Psoas muscle (tissue), 8 donors: Measurements from ENCODE around the gene ARL15. TPM values are rescaled to one million over a fixed set of nuclear protein-coding genes. Genes with fewer than 3 reads are reported as not detected.
"Not testable (repeated sequence)": the region's sequence is repeated elsewhere in the genome, so short reads cannot be mapped to it uniquely, and the experiment has no call there.

Experiments used
- ATAC-seq, 4 donors: fragments of 200-7000 bp; cut with Tn5 transposase; one replicate each; pipeline ENCODE4 v1.9.1; 2020; ENCODE audit warnings: moderate library complexity in 3 of 4, mild to moderate bottlenecking in 2 of 4
- DNase-seq, 2 donors: peaks; one replicate each; pipeline ENCODE4 v3.0.0-alpha.2; 2020
- H3K27ac ChIP-seq: fragments of 200-600 bp; one replicate; pipeline ENCODE4 v1.8.0; 2022
- H3K27me3 ChIP-seq, 3 donors: fragments of 200-600 bp in 1 of 3; one replicate each; pipeline versions ENCODE4 v1.6.1 to v1.8.0; 2013 to 2022; ENCODE audit warnings: low read length in 2 of 3, mild to moderate bottlenecking in 2 of 3, moderate library complexity in 1 of 3; ENCODE audit not compliant: insufficient read depth in 3 of 3
- H3K36me3 ChIP-seq, 2 donors: fragments of 200-600 bp in 1 of 2; one replicate each; pipeline versions ENCODE4 v1.6.1 to v1.8.0; 2013 to 2022; ENCODE audit warnings: low read depth in 1 of 2, mild to moderate bottlenecking in 1 of 2, moderate library complexity in 1 of 2; ENCODE audit not compliant: insufficient read depth in 1 of 2
- H3K4me1 ChIP-seq: fragments of 200-600 bp; one replicate; pipeline ENCODE4 v1.8.0; 2022
- H3K4me3 ChIP-seq: fragments of 200-600 bp; one replicate; pipeline ENCODE4 v1.8.0; 2022; ENCODE audit warnings: mild to moderate bottlenecking
- H3K9me3 ChIP-seq: fragments of 200-600 bp; one replicate; pipeline ENCODE4 v1.8.0; 2022
- WGBS, 3 donors: extraction: QIAGEN DNeasy Blood & Tissue Kit; methylation state at CpG; one replicate each; pipeline versions ENCODE4 v1.1.6 to v1.1.7; 2013; 5-methylcytosine and 5-hydroxymethylcytosine counted together
- intact Hi-C, 2 donors: fragments of 100-400 bp; cut with DNase I; formaldehyde crosslinking; loops; one replicate each; pipeline versions ENCODE4 v1.11.0 to v1.14.2; 2022
- polyA plus RNA-seq, 3 donors: library from polyadenylated mRNA; stranded (reverse); fragments of 200-250 nt; gene quantifications; one replicate each; pipeline ENCODE4 v1.2.3, GENCODE V29; 2013
- total RNA-seq, 4 donors: library from RNA; stranded (reverse); fragmentation: NEBNext Ultra II Directional in 2 of 4; extraction: Animal tissue kit (Norgen Biotek cat#: 25700) in 2 of 4; gene quantifications; one replicate each; pipeline versions ENCODE4 v1.2.1 to v1.2.4, GENCODE V29; 2021 to 2023
- TF ChIP-seq, protein P1 (sequence below): fragments of 200-600 bp; IDR thresholded peaks from one replicate; pipeline ENCODE4 v1.8.0; 2022; ENCODE audit warnings: antibody characterized with exemption
- donor health status: healthy with polysubstance abuse.
- donor health status: DM: no; HTN: no; CAD: no; lungs with moderate emphysema.
- donor health status: Bipolar disorder and iron deficiency.
- donor health status: healthy.
- donor health status: DM: yes; HTN: yes; CAD: no.
- donor health status: DM: no; HTN: no; CAD: no.
- donor health status: DM: no; HTN: no; CAD: no.
- donor health status: DM: yes; HTN: yes; CAD: no.

The ARL15 gene
- total and polyA plus RNA-seq, 7 donors, result 2.5 to 8.9 (median 4.6) TPM

GRCh38 chr5:54066433-54066832 lies 243.9 kb downstream of the ARL15 start:
- Histone ChIP-seq H3K36me3 (no peaks in the 10 kb centered on the region), H3K27me3 (no peaks in the 10 kb centered on the region), H3K9me3 (no peaks in the 10 kb centered on the region), H3K4me1 (no peaks in the 10 kb centered on the region), H3K27ac (no peak overlapping the region), H3K4me3 (no peak overlapping the region)
- intact Hi-C loops, result no loop called here
- TF ChIP-seq, protein P1, sequence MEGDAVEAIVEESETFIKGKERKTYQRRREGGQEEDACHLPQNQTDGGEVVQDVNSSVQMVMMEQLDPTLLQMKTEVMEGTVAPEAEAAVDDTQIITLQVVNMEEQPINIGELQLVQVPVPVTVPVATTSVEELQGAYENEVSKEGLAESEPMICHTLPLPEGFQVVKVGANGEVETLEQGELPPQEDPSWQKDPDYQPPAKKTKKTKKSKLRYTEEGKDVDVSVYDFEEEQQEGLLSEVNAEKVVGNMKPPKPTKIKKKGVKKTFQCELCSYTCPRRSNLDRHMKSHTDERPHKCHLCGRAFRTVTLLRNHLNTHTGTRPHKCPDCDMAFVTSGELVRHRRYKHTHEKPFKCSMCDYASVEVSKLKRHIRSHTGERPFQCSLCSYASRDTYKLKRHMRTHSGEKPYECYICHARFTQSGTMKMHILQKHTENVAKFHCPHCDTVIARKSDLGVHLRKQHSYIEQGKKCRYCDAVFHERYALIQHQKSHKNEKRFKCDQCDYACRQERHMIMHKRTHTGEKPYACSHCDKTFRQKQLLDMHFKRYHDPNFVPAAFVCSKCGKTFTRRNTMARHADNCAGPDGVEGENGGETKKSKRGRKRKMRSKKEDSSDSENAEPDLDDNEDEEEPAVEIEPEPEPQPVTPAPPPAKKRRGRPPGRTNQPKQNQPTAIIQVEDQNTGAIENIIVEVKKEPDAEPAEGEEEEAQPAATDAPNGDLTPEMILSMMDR, result no peak
- no peak for DNase-seq
- WGBS, 3 donors, result 88 to 91% (median 89%) methylated on average over 2 of the region's 2 CpGs
- ATAC-seq, result no peak

DNA sequence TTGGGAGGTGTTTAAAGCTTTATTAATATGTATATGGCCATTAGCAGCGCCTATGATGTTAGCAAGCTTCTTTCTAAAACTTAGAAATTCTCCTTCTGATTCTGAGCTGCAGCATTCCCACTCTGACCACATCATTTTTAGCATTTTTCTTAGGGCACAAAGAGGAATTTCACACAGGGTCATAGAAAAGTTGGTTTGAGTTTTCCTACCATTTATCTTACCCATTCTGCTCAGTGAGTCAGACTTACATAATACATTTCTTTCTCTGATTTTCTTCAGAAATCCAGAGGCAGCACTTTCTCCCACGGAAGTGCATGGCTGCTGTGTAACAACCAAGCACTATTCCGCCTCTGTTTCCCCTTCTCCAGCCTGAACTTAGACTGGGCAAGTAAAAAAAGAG lies 246.6 kb downstream of the ARL15 start:
- 79 to 97% (median 96%) methylated on average over 3 of the region's 3 CpGs for WGBS, 3 donors

DNA sequence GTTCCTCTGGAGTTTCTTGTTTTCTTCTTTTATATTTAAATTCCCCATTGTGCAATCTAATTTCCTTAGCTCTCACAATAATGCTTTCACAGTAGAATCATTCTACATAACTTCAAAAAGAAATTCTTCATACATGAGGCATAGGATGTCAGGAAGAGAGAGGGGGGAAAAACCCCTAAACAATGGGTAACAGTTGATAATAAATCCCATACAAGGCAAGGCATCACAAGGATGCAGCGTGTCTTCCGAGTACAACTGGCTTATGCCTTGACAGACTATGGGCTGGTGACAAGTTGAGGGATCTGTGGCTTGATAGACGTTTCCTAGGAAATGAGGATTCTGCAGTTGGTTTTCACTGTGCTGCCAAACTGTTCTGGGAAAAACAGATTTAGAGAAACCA lies 247.4 kb downstream of the ARL15 start:
- Histone ChIP-seq H3K4me3 (no peak overlapping the region), H3K27me3 (no peaks in the 10 kb centered on the region), H3K9me3 (no peaks in the 10 kb centered on the region), H3K36me3 (no peaks in the 10 kb centered on the region), H3K4me1 (no peaks in the 10 kb centered on the region), H3K27ac (no peak overlapping the region)
- TF ChIP-seq, protein P1, result no peak
- intact Hi-C loops, result no loop called here
- DNase-seq, result no peak
- WGBS, 3 donors, result 69 to 79% (median 70%) methylated on average over 3 of the region's 3 CpGs
- ATAC-seq, result no peak

More for the DNA sequence above, 246.6 kb downstream of the ARL15 start:
- DNase-seq, result no peak
- Histone ChIP-seq H3K4me3 (no peak overlapping the region), H3K36me3 (no peaks in the 10 kb centered on the region), H3K27me3 (no peaks in the 10 kb centered on the region), H3K4me1 (no peaks in the 10 kb centered on the region), H3K27ac (no peak overlapping the region), H3K9me3 (no peaks in the 10 kb centered on the region)
- TF ChIP-seq, protein P1, result no peak
- no peak for ATAC-seq
- intact Hi-C loops, result no loop called here

DNA sequence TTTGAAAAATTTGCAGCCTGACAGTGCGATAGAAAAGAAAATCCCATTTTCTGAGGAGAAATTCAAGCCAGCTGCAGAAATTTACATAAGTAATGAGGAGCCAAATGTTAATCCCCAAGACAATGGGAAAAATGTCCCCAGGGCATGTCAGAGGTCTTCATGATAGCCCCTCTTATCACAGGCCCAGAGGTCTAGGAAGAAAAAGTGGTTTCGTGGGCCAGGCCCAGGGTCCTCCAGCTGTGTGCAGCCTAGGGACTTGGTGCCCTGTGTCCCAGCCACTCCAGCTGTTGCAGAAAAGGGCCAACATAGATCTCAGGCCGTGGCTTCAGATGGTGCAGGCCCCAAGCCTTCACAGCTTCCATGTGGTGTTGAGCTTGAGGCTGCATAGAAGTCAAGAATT lies 249.5 kb downstream of the ARL15 start:
- DNase-seq, H3K9me3 ChIP-seq, H3K27ac ChIP-seq, ATAC-seq, intact Hi-C loops, H3K36me3 ChIP-seq, H3K4me1 ChIP-seq, H3K4me3 ChIP-seq, H3K27me3 ChIP-seq: not testable (repeated sequence)
- WGBS, 3 donors, result 66 to 87% (median 83%) methylated on average over 3 of the region's 3 CpGs

- no peaks in the 10 kb centered on the region for H3K4me1 ChIP-seq
- WGBS, 3 donors, result 20 to 25% (median 24%) methylated on average over 2 of the region's 2 CpGs
- ATAC-seq (no peak), DNase-seq (no peak)
- no peak overlapping the region for H3K27ac ChIP-seq
- intact Hi-C loops, result no loop called here
- no peaks in the 10 kb centered on the region for H3K9me3 ChIP-seq
- no peaks in the 10 kb centered on the region for H3K27me3 ChIP-seq
- no peak overlapping the region for H3K4me3 ChIP-seq
- no peaks in the 10 kb centered on the region for H3K36me3 ChIP-seq
- TF ChIP-seq, protein P1, result no peak
Observed at GRCh38 chr5:54049963-54050362, 260.4 kb downstream of the ARL15 start.
